HG03442 (cell line): ENCODE data around the gene SUV39H1.
"Not testable (repeated sequence)": the region's sequence is repeated elsewhere in the genome, so short reads cannot be mapped to it uniquely, and the experiment has no call there.

Experiments
- ATAC-seq: cut with Tn5 transposase; IDR thresholded peaks from one replicate; pipeline ENCODE4 v1.9.1; 2021; ENCODE audit warnings: mild to moderate bottlenecking, moderate library complexity; ENCODE audit not compliant: unreplicated experiment

SUV39H1 gene

DNA sequence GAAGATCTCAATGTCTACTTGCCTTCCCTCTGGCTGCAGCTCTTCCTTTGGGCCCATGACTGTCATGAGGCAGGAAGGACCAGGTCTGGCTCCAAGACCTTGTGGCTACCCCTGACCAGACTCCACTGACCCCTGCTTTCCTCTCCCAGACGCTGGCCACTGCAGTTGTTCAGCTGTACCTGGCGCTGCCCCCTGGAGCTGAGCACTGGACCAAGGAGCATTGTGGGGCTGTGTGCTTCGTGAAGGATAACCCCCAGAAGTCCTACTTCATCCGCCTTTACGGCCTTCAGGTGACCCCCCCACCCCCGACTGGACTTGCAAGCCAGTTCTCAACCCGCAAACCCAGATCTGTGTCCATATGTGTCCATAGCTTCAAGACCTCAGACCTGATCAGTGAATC lies 12.4 kb upstream of the SUV39H1 start:
- no peak for ATAC-seq

DNA sequence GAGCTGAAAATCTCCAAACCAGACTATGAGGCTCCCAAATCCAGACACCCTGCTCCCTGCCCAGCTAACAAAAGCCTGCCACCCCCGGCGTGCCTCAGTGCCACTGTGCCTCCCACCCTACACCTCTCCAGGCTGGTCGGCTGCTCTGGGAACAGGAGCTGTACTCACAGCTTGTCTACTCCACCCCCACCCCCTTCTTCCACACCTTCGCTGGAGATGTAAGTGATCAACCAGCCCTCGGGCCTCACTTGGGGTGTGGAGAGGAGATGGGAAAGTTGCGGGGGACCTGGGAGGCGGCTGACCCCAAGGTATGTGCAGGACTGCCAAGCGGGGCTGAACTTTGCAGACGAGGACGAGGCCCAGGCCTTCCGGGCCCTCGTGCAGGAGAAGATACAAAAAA lies 11.1 kb upstream of the SUV39H1 start:
- ATAC-seq = no peak

DNA sequence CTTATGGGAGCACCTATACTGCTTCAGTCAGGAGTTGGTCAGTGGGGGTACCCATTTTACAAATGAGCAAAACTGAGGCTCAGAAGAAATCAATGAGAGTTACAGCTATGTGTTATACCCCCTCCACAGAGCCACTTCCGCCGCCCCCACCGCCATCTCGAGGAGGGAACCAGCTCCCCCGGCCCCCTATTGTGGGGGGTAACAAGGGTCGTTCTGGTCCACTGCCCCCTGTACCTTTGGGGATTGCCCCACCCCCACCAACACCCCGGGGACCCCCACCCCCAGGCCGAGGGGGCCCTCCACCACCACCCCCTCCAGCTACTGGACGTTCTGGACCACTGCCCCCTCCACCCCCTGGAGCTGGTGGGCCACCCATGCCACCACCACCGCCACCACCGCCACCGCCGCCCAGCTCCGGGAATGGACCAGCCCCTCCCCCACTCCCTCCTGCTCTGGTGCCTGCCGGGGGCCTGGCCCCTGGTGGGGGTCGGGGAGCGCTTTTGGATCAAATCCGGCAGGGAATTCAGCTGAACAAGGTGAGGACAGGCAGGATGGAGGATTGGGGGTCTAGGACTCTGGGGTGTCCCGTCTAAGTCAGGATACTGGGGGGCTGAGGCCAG lies 7.9 kb upstream of the SUV39H1 start:
- ATAC-seq = no peak

DNA sequence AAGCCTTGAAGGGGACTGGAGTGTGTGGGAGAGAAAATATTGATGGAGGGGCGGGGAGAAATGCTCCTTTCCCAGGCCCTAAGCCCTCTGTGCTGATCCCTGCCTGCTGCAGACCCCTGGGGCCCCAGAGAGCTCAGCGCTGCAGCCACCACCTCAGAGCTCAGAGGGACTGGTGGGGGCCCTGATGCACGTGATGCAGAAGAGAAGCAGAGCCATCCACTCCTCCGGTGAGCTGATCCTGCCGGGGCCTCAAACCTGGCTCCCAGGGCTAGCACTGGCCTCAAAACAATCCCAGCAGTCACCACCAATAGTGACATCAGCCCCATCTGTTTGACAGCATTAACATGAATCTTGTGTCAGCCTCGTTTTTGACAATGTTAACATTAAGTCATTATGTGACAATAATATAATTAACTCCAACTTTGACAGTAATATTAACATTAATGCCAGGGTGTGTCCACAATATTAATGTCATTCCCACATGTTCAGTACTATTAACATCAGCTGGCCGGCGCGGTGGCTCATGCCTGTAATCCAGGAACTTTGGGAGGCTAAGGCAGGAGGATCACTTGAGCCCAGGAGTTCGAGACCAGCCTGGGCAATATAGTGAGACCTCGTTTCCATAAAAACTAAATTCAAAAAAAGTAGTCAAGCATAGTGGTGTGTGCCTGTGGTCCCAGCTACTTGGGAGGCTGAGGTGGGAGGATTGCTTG lies 7.2 kb upstream of the SUV39H1 start:
- ATAC-seq = no peak

DNA sequence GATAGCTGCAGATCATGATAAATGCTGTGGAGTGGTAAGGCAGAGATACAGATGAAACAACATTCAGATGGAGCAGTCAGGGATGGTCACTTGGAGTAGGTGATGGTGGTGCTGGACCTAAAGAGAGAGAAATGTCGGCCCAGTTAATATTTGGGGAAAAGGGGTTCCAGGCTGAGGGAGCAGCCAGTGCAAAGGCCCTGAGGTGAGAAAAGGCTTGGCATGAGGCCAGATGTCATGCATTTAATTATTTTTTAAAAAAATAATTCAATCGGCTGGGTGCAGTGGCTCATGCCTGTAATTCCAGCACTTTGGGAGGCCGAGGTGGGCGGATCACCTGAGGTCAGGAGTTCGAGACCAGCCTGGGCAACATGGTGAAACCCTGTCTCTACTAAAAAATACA lies 4.8 kb upstream of the SUV39H1 start:
- not testable (repeated sequence) for ATAC-seq

DNA sequence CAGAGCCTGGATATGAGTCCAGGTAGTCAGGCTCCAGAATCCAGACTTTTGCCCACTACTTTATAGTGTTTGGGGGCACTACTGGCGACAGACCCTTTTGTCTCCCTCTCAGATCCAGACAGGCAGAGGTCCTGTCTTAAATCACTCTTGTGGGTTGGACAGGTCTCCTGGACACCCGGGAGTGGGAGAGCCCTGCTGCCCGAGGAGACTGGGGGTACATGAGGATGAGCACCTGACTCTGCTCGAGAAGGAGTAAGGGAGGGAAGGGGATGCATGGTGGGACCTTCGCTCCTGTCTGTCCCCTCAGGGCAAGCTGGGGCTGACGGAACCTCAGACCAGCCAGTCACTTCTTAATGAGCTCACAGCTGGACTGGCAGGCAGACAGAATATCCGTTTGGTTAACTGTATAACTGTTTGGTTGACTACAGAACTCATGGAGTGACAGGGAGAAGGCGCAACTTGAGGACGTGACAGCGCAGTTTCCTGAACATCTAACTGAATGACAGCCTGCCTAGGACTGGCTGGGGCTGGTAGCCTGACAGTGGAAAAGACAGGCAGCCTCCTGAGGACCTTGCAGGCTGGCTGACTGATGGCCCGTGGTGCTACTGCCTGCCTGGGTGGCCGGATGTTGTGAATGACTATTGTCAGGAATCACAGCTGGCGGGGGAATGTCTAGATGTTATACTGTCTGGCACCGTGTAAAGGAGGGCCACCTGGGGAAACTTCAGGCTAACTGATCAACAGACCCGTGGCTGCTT lies 1.6 kb upstream of the SUV39H1 start:
- no peak for ATAC-seq

DNA sequence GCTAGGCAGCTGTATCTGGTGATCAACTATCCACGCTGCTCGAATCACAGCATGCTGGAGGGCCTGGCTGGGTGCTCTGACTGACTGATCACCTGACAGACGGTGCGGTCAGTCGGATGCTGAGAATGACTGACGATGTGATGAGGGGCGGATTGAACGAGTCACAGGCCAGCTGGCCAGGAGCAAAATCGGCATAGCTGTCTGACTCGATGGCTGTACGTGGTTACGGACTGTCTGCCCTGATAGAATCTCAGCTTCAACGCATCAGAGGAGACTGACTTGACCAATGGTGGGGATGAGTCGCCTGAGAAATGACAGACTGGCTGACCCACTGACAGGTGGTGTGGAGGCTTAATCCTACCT lies 1.0 kb upstream of the SUV39H1 start:
- ATAC-seq = no peak

DNA sequence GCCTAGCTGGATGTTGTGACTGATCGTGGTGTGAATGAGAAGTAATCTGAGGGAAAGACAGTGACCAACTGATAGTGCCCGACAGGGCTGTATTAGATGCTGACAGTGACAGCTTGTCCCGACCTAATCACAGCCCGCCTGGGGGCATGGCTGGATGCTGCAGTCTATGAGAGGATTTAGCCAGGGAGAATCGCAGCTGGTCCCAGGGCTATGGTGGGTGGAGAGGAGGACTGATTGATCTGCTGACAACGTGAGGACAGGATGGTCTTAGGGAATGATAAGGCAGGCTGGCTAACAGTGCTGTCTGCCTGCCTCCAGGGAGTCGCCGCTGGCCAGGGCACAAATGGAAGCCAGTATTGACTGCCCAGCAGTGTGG lies 621 bp upstream of the SUV39H1 start:
- no peak for ATAC-seq

DNA sequence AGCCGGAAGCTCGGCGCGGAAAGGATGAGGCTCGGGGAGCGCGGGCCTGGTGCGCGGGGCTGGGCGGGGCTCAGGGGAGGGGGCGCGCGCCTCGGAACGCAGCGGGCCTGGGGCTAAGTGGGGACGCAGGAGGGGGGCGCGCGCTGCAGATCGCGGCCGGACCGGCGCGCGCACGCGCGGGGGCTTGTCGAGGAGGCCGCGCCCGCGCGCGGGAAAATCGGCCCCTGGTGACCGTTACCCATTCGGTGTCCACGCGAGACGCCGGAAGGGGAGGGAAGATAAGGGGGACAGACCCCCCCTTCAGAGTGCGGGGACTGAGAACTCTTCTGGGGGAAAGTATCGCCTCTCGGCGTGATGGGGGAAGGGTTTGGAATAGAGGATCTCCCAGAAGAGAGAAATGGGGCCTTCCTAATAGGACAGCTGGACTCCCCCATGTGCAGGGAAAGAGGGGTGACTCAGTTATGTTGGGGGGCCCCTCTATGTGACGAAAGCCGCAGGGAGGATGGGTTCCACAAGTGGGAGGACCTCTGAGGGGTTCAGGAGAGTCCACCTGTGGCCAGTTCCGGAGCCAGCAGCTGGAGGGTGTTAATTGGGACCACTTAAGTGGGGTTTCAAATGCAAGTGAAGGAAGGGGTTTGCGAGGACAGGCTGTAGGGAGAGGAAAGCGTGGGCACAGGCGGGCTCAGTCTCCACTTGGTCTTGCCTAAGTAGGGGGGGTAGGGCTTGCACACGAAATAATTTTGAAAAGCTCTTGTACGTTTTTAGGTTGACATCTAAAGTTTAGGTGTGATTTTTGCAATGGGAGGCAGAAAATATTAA lies 584 bp downstream of the SUV39H1 start:
- ATAC-seq = peak; percentile 33

DNA sequence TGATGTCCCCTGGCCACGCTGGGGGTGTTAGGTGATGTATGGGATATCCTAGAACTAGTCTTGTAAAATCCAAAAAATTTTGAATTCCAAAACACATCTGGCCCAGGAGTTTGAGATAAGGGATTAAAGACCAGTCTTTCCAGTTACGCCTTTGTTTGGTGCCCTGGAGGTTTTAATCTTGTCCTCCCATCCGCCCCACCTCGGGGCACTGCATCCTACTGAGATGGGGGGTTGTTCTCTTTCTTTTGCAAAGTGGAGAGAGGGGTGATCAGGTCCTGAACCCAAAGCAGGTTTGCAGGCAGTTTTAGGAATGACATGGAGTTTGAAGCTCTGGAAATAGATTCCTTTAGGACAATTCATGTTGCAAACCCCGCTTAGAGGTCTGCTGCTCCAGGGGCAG lies 1.8 kb downstream of the SUV39H1 start:
- no peak for ATAC-seq

DNA sequence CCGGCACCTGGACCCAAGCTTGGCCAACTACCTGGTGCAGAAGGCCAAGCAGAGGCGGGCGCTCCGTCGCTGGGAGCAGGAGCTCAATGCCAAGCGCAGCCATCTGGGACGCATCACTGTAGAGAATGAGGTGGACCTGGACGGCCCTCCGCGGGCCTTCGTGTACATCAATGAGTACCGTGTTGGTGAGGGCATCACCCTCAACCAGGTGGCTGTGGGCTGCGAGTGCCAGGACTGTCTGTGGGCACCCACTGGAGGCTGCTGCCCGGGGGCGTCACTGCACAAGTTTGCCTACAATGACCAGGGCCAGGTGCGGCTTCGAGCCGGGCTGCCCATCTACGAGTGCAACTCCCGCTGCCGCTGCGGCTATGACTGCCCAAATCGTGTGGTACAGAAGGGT lies 3.7 kb downstream of the SUV39H1 start:
- ATAC-seq = no peak

DNA sequence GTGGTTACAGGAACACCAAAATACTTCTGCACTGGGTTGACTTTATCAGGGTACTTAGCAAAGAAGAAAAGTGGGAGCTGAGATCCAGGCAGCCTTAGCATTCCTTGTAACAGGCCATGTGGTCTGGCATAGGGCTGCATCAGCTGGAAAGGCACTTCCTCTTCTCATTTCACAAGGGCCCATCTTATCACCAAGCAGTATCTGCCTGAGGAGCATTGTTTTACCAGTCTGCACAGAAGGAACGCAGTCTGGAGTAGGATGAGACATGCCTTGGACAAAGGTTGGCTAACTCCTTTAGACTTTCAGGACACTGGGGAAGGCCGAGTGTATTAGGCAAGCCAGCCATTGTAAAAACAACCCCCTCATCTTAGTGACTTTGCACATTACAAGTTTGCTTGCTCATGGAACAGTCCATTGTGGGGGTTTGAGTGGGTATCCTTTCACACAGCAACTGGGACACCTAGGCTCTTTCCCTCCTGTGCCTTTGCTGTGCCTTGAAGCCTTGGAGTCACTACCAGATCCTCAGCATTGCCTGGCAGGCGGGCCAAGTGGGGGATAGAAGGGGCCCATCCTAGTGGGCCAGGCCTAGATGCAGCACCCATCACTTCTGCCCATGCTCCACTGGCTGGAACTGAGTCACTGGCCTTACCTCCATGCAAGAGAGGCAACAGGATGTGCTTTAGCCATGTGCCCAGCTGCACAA lies 4.6 kb downstream of the SUV39H1 start:
- no peak for ATAC-seq

DNA sequence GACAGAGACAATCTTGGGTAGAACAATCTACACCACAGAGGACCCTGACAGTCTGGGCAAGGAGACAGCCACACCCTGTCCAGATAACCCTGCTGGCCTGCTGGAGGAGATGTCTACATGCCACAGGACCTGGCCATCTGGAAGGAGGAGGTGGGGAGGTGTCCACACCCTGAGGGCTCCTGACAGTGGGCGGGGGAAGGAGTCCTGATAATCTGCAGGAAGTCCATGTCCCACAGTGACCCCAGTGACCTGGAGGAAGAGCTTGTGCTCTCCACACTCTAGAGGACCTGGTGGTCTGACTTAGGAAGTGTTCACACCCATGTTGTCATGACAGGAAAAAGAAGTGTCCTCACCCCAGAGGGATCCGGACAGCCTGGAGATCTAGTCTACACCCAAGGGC lies 5.5 kb downstream of the SUV39H1 start:
- ATAC-seq = no peak

DNA sequence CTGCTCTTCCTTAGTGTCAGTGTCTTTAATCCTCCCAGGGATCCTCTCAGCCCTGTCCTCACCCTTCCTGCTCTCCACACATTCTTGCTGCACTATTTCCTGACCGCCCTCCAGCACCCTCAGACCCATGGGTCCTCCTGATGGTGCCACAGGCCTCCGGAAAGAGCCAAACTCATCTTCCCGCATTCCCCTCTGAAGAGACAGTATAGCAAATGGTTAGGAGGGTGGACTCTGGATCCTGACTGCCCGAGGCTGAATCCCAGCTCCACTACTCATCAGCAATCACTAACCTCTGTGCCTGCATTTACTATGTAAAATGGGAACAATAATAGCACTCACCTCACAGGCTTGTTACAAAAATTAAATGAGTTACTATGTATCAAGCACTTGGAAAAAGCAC lies 6.2 kb downstream of the SUV39H1 start:
- no peak for ATAC-seq

DNA sequence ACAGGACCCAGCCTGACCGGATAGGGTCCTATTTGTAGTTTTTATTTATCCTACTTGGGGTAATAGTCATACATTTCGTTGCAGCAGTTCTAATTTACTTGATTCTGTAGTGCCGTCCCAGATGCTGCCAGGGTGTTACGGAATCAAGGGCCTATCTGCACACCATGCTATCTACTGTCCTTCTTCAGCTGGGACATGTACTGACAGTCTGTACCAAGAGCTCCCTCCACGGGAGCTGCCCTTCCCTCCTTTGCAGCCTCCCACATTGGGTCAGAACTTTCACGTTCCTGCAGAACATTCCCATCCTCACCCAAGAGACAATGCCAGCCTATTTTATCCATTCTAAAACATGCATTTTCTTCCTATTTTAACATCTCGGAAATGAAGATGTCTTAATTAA lies 6.7 kb downstream of the SUV39H1 start:
- ATAC-seq = no peak

DNA sequence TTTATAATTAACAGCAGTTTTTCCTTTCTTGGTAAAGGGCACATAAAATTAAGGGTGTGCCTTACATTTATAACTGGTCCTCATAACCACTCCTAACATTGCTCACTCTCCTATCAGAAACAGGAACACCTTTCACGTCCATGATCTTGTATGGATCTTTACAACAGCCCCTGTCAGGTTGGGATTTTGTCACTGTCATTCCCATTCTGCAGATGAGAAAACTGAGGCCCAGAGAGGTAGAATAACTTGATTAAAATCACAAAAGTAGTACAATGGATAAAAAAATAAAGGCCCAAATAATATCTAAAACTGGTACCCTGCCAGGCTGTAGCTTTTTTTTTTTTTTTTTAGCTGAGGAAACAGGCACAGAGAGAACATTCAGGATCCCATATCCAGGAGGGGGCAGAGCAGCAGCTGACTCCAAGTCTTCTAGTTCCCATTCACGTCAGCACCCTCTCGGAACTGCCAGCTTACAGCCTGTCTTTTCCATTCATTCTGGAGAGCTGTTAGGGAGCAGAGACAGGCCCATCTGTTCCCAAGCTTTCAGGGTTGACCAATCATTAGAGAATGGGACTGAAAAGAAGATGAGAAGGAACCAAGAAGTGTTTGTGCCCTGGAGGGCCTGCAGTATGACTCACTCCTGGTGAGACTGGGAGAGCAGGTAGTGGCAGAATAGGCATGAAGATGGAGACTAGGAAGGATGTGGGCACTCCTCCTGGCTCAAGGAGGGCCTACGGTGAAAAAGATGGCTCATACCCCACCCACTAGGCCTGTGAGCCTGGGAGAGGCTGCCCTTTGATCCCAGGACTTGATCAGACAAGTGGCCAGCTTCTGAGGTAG lies 7.3 kb downstream of the SUV39H1 start:
- ATAC-seq = no peak

DNA sequence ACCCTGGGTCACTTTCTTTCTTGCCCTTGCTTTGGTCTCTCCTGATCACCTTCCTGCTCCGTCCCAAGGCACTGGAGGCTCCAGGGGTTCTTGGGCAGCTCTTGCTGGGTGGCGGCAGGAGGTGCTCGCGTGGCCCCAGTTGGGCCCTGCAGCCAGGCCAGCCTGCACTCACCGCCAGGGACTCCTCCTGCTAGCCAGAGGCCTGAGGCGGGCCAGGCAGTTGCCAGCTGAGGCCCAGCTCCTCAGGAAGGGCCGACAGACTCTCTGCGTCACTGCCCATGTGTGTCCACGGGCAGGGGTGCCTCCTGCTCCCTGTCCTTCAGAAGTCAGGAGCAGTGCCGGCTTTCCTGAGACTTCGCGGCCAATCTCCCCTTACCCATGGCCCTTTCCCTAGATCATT lies 9.3 kb downstream of the SUV39H1 start:
- no peak for ATAC-seq

DNA sequence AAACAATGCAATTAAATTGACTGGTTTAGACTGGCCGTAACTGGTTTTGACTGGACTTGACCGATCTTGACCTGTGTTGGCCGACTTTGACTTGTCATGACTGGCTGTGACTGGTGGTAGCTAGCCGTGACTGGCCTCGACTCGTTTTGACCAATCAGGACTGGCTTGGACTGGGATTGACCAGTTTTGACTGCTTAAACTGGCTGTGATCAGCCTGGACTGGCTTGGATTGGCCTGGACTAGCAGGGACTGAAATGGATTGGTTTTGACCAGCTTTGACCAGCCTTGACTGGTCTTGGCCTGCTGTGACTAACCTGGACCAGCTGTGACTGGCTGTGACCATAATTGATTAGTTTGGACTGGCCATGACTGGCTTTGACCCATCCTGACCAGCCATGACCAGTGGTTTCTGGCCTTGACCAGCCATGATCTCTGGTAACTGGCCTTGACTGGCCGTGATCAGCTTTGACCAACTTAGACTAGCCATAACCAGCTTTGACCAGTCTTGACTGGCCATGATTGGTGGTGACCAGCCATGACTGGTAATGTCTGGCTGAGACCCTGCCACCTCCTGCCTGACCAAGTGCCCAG lies 13.1 kb downstream of the SUV39H1 start:
- ATAC-seq = no peak

DNA sequence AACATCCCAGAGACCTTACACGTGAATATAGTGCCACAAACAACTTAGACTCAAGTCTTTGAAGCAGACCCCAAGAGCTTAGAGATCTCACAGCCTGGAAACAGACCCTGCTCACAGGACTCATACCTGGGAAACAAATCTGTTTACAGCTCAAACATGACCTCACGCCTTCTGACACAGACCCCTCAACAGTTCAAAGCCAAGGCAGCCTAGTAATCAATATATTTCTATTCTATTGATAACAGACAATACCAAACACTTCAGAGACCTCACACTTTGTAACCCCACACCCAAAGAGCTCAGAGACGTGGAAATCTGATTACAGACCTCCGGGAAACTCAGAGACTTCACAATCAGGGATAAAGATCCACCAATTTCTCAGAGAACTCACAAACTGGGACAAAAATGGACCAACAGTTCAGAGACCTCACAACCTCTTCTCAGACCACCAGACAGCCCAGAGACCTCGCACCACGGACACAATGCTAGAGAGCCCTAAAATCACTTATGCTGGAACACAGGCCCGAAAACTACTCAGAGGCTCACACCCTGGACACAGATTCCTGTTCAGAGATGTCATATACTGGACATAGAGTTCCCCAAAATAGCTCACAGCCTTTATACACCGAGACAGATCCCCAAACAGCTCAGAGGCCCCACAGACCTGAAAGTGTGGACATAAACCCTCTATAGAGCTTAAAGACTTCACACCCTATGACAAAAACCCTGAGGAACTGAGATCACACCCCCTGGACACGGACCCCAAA lies 14.8 kb downstream of the SUV39H1 start:
- ATAC-seq = no peak
